GM21390 (cell line): ENCODE results near the gene C10orf95.
"Not testable (repeated sequence)": the region's sequence is repeated elsewhere in the genome, so short reads cannot be mapped to it uniquely, and the experiment has no call there.

Experiments used
- ATAC-seq: cut with Tn5 transposase; IDR thresholded peaks from one replicate; pipeline ENCODE4 v1.9.1; 2021; ENCODE audit not compliant: unreplicated experiment

The C10orf95 gene, protein sequence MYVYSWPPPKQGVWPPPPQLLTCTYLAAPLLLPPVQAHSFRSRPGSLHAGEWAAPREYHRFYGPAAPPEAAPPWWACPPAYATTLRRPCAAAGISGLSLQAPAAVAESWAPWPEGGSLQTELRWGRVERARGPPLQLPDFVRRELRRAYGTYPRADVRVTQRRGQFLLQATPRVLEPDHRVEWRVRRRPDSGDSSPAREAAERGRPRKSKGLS

DNA sequence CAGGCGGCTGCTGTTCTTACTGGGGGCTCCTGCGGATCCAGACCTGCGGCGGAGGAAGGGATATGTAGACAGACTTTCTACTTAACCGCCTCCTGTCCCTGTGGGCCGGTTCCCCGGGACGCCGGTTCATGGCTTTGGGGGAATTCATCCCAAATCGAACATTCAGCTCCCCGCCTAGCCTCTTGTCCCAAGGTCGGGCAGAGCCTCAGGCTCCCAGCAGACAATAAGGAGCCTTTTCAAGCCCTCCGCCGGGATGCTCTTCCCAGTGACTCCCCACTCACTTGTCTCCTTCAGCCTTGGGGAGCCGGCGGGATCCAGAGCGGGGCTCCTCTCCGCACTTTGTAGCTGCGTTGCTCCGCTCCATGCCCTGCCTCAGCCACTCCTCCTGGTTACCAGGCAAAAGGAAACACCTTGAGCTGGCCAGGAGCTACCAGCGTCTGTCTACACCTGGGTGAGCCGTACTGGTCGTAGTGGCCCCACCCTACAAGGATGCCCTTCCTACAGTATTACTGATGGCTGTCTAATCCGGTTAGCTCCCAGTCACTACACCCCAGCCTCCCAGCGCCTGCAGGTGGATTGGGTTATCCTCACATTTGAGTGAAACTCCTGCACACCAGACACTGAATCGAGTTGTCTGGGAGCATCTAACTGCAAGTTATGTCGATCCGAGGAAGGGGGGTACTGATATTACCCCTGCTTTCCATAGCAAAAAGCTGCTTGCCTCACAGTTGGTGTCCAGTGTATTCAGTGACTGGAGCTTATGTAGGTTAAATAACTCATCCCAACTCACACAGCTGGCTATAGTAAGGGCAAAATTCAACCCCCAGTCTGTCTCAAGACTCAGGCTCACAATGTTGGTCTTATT, at the start of gene C10orf95:
Gene C10orf95 (minus strand): TSS at position 439 of the 865 bp plus-strand sequence. CDS start 450 bp downstream, outside the sequence.
- no peak for ATAC-seq

DNA sequence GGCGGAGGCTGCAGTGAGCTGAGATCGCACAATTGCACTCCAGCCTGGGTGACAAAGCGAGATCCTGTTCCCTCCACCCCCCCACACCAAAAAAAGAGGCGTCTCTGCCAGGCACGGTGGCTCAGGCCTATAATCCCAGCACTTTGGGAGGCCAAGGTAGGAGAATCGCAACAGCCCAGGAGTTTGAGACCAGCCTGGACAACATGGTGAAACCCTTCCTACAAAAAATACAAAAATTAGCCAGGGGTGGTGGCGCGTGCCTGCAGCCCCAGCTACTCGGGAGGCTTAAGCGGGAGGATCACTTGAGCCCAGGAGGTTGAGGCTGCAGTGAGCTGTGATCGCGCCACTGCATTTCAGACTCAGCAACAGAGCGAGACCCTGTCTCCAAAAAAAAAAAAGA, 49.3 kb upstream of the C10orf95 start:
- ATAC-seq, result not testable (repeated sequence)

DNA sequence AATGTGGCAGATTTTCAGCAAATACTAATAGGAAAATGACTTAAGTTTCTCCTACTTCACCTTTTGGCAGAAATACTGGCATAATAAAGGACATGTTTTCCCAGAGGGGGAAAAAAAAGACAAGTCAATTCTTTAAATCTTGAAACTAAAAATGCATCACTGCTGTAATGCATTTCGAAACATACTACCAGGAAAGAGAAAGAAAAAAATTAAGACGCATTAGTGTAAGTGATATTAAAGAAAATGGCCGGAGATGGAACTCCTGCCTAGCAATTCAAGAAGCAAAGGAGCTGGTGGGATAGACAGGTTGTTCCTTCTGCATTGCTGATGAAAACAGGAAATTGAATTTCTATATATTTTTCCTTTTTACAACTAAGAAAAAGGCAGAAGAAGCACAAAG, 48.0 kb upstream of the C10orf95 start:
- ATAC-seq, result no peak

- ATAC-seq, result no peak
Measured at GRCh38 chr10:102497545-102497944, 46.2 kb upstream of the C10orf95 start.

DNA sequence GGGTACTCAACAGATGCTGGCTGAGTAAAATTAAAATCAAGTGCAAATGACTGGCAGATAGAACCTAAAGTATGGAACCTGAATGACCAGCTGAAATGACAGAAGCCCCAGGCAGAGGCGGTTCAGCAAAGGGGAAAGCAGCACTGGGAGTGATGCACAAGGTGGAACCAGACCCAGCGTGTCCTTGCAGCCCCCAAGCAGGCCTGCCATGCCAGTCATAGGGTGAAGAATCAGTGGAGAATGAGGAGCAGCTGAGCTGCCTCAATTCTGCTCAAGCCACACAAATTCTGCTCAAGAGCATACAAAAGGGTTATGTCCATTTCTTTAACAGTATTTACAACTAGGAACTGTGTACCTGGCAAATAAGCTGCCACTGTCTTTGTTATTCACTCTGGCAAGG, 42.4 kb upstream of the C10orf95 start:
- no peak for ATAC-seq

- no peak for ATAC-seq
Measured at GRCh38 chr10:102492983-102493382, 41.6 kb upstream of the C10orf95 start.

DNA sequence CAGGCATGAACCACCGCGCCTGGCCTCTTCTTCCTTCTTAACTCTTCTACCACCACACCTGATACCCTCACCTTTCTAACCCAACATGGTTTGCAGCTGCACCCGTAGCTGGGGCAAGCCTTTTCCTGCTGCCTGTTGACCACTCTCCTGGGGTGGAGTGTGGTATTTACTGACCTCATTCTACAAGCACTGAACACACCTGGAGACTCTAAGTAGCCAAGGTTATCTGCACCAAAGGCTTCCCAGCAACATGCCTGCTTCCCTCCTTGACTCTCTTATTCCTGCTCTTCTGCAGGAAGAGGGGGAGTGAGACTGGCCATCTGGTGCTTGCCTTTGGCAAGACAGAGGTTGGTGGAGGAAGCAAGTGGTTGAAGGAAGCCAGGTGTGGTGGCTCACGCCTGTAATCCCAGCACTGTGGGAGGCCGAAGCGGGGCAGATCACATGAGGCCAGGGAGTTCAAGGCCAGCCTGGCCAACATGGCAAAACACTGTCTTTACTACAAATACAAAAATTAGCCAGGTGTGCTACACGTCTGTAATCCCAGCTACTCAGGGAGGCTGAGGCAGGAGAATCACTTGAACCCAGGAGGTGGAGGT, 41.1 kb upstream of the C10orf95 start:
- no peak for ATAC-seq

GRCh38 chr10:102491136-102491535, 39.8 kb upstream of the C10orf95 start:
- no peak for ATAC-seq

- no peak for ATAC-seq
Measured at GRCh38 chr10:102485093-102485784, 33.9 kb upstream of the C10orf95 start.

- ATAC-seq, result no peak
Measured at GRCh38 chr10:102484021-102484420, 32.7 kb upstream of the C10orf95 start.

DNA sequence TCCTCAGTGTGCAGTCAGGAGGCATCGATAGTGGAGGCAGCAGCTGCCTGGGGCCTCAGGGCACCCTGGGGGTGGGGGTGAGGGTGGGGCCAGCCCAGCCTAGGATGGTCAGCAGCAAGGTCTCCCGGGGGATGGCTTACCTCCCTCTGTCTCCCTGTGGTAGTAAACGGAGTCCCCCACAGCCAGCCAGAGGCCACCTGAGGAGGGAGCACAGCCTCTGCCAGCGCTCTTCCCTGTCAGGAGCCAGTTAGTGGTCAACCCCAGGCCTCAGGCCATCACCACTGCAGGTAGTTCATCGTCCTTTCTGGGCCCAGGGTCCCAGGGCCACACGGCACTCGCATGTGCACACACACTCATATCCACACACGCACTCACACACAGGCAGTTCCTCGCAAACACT, 29.1 kb upstream of the C10orf95 start:
- ATAC-seq, result no peak

DNA sequence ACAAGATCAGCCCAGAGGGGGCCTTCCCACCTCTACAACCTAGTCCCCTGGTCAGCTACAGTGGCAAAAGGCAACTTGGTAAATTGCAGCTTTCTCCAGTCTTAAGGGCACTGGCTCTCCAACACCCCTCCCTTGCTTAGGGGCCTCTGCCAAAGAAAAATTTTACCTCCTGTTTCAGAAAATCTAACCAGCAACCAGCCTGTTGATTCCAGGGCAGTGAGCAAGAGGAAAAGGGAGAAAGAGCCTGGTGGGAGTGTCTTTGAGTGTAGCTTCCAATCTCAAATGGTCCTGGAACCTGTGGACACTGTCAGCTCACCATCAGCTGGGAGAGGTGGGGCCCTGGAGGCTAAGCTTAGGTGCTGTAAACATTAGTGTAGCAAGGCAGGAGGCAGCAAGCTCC, 28.3 kb upstream of the C10orf95 start:
- ATAC-seq, result no peak

GRCh38 chr10:102476466-102477141, 25.3 kb upstream of the C10orf95 start:
- no peak for ATAC-seq

DNA sequence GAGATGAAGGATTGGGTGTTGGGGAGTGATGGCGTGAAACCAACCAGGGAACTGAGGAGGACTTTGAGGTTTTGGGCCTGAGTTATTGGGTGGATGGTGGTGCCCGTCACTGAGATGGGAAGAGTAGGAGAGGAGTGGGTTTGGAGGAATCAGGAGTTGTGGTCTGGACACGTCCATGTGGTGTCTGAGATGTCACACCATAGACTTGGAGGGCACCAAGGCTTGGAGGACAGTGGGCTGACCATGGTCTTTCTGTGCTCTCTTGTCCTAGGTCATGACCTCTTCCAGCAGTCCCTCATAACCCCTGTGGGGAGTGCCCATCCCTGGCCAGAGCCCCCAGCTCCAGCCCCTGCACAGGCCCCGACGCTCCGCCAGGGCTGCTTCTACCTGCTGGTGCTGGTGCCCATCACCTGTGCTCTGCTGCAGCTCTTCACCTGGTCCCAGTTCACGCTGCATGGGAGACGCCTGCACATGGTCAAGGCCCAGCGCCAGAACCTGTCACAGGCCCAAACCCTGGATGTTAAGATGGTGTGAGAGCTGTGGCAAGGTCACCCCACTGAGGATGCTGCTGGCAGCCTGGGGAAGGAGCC, 24.2 kb upstream of the C10orf95 start:
- no peak for ATAC-seq

DNA sequence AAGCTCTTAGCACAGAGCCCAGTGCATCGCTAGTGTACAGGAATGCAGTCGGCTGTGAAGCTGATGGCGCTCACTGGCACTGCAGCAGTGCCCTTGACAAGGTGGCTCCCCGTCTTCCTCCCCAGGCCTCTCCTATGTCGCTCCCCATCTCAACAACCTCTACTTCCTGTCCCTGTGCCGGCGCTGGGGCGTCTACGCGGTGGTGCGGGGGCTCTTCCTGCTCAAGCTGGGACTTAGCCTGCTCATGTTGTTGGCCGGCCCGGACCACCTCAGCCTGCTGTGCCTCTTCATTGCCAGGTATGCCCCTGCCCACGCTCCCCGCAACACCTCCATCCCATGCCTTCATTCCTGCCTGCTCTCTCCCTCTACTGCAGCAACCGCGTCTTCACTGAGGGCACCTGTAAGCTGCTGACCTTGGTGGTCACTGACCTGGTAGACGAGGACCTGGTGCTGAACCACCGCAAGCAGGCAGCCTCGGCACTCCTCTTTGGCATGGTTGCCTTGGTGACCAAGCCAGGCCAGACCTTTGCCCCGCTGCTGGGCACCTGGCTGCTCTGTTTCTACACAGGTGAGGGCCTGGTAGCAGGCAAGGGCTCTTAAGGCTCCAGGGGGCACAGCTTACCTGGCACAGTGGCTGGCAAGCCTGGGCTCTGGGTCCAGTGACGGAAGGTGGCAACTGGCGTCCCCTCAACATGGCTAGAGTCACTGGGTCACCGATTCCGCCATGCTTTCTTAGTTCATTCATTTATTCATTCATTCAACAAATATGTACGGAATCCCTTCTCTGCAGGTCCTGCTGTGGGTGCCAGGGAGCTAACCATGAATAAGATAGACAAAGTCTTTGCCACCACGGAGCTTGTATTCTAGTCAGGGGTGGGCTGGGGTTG, 22.3 kb upstream of the C10orf95 start:
- no peak for ATAC-seq

DNA sequence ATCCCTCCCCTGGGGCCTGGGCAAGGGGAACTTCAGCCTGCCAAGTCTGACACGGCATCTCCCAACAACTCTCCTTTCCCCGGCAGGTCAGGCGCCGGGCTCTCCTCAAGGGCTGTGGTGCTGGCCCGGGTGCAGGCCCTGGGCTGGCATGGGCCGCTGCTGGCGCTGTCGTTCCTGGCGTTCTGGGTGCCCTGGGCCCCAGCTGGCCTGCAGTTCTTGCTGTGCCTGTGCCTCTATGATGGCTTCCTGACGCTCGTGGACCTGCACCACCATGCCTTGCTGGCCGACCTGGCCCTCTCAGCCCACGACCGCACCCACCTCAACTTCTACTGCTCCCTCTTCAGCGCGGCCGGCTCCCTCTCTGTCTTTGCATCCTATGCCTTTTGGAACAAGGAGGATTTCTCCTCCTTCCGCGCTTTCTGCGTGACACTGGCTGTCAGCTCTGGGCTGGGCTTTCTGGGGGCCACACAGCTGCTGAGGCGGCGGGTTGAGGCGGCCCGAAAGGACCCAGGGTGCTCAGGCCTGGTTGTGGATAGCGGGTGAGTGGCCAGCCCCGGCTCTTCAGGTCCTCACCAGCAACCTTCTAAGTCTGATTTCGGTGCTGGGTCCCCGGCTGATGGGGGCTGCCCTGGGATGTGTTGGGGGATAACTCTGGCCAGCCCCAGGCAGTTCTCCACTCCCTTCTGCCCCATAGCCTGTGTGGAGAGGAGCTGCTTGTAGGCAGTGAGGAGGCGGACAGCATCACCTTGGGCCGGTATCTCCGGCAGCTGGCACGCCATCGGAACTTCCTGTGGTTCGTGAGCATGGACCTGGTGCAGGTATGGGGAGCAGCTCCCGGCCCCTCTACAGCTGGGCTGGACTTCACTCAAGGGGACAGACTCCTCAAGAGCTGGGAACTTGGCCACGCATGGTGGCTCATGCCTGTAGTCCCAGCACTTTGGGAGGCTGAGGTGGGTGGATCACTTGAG, 19.5 kb upstream of the C10orf95 start:
- no peak for ATAC-seq

GRCh38 chr10:102468683-102469082, 17.3 kb upstream of the C10orf95 start:
- no peak for ATAC-seq

DNA sequence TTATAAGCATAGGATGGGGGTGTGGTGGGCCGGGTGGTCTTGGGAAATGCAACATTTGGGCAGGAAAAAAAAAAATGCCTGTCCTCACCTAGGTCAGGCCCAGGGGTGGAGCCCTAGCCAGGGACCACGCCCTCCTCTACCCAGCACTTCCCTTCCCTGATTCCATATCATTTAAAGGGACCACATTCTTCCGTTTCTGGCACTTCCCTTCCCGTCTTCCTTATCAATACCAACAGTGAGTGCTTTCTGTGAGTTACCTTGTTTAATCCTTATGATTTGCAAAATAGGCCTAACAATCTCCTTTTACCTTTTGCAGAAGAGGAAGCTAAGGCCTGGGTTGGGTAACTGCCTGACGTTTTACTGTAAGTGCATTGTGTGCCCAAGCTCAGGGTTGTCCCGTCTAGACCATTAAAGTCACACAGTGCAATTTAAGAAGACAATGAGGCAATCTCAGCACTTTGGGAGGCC, 16.7 kb upstream of the C10orf95 start:
- no peak for ATAC-seq
